Endometrial microvascular endothelial cells (primary cell): ENCODE data around the gene PLA2G2F. TPM values are rescaled to one million over a fixed set of nuclear protein-coding genes. Genes with fewer than 3 reads are reported as not detected.

Source experiments
- in situ Hi-C: cut with HindIII; loops from 2 replicates; pipeline ENCODE4 v1.10.0; 2017; ENCODE audit warnings: low sequenced_read_pairs, low pct_unique_long_range_greater_than_20kb; ENCODE audit errors: inconsistent ontology term
- total RNA-seq: library from RNA; depleted of rRNA; stranded (reverse); fragments of >200 nt; gene quantifications from one replicate; pipeline ENCODE4 v1.2.3, GENCODE V29; 2015; ENCODE audit errors: inconsistent ontology term

Gene PLA2G2F
- total RNA-seq, 1 donor from 2014 or later = not detected

GRCh38 chr1:20139776-20140612, 871 bp downstream of the PLA2G2F start:
- in situ Hi-C loops = no loop called here

GRCh38 chr1:20141001-20141400, 1.9 kb downstream of the PLA2G2F start:
- in situ Hi-C loops = no loop called here

DNA sequence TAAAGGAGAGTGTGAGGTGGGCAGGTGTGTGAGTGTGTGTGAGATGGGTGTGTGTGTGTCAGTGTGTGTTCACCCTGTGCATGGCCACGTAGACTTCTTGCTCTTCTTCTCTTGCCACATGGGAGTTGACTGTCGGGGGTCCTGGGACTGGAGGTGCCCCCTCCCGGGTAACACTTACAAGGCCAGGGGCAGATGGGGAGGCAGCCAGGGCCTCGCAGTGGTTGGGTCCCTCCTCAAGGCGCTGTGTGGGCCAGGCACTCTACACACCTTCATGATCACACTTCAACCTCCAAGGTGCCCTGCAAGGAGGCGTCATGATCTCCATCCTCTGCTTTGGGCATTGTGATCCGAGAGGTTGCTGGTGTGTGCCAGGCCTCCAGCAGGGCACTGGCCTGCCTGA, 2.3 kb downstream of the PLA2G2F start:
- in situ Hi-C loops = no loop called here

- in situ Hi-C loops = no loop called here
These were observed 3.0 kb downstream of the PLA2G2F start for GRCh38 chr1:20142001-20142710.

DNA sequence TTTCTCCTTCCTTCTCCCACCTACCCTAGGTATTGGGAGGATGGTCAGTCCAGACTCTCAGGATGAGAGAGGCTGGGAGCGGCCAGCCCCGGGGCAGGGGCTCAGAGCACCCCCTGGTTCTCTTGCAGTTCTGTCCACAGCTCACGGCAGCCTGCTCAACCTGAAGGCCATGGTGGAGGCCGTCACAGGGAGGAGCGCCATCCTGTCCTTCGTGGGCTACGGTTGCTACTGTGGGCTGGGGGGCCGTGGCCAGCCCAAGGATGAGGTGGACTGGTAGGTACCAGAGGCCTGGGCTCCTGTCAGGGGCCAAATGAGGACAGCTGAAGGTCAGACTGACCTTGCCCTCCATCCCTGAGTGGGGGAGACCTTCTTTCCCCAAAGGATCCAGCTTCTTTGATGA, 4.2 kb downstream of the PLA2G2F start:
- in situ Hi-C loops = no loop called here

DNA sequence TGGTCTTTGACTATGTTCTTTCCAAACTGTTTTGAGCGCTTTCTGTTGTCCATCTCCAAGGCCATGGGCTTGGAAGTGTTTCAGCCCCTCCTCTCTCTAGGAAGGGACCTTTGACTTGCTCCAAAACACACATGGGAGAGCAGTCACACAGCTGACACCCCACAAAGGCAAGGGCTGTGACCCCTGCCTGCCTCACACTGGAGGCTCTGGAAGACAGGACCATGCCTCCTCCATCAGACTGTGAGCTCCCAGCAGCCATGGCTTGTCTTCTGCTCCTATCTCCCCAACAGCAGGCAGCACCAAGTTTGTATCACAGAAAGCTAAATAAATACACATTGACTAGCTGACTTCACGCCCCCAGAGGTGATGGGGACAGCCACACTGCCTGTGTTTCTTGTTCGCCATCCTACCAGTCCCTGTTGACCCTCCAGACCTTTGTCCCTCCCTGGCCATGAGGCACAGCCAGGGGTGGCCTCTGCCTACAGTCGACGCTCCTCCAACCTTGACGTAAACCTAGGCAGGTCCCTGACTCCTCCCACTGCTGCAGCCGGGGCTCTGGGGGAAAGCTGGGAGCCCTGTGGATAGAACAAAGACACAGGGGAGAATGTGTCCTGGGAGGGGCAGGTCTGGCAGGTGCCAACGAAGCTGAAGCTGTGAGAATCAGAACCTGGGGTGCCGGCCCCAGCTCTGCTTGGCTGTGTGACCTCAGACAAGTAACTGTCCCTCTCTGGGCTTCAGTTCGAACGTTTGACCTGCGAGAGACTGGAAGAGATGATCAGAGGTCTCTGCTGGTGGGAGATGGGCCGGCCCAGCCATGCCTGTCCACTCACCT, 4.8 kb downstream of the PLA2G2F start:
- in situ Hi-C loops = no loop called here

GRCh38 chr1:20147846-20148570, 8.9 kb downstream of the PLA2G2F start:
- in situ Hi-C loops = no loop called here

- in situ Hi-C loops = no loop called here
These were observed 9.7 kb downstream of the PLA2G2F start for GRCh38 chr1:20148571-20149500.

DNA sequence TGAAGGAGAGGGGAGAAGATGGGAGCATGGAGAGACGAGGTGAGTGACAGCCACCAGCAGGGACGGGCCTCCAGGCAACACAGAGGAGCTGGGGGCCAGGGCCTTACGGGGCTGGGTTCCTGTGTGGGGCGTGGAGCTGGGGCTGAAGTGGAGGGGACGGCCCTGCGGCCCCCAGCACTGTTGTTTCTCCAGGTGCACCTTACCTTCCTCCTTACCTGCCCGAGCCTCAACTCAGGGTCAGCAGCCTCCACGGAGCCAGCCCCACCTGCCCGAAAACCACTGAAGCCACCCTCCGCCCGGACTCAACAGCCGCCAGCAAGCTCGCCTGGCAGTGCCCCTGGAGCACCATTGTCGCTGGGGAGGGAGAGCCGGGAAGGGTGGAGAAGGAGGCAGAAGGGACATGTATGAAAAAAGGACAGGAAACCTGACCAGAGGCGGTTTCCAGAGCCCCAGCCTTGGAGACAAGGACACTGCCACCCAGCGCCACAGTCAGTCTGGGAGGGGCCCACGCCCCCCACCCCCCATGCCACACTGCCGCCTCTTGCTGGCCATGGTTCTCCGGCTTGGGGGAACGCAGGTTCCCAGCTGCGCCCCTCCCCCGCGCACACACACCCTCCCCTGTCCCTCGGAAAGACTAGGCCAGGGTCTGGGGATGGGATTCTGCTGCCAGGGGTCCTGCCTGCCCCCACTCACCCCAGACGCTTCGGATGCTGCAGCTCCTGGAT, 10.6 kb downstream of the PLA2G2F start:
- in situ Hi-C loops = no loop called here

GRCh38 chr1:20150326-20150705, 11.2 kb downstream of the PLA2G2F start:
- in situ Hi-C loops = no loop called here

DNA sequence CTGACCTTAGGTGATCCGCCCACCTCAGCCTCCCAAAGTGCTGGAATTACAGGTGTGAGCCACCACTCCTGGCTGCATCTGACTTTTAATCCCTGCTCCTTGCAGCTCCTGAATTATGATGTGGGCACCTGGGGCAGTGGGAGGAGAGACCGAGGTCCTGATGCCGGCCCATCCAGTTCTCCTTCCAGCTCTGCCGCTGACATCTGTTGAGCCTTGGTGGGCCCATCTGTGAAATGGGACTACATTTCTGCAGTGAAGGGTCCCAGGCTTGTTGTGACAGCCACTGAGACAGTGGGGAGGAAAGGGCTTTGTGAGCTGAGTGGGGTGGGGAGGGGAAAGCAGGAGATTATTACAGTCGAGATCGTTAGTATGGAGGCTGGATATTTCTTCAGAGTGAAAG, 11.8 kb downstream of the PLA2G2F start:
- in situ Hi-C loops = no loop called here

GRCh38 chr1:20151906-20152598, 12.9 kb downstream of the PLA2G2F start:
- in situ Hi-C loops = no loop called here

DNA sequence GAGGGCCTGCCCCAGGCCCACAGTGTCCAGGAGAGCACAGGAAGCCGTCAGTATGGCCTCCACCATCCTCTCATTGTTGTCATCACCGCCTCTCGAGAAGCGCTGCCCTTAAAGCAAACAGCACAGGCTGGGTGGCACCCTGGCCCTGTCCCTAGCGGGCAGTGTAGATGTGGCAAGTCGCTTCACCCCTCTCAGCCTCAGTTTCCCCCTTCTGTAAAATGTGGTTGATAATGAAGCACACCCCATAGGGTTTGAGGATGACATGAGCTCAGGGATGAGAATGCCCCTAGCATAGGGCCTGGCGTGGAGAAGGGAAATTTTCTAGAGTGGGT, 13.4 kb downstream of the PLA2G2F start:
- in situ Hi-C loops = no loop called here

GRCh38 chr1:20153000-20153418, 13.9 kb downstream of the PLA2G2F start:
- in situ Hi-C loops = no loop called here

- in situ Hi-C loops = no loop called here
These were observed 15.2 kb downstream of the PLA2G2F start for GRCh38 chr1:20154301-20154831.

DNA sequence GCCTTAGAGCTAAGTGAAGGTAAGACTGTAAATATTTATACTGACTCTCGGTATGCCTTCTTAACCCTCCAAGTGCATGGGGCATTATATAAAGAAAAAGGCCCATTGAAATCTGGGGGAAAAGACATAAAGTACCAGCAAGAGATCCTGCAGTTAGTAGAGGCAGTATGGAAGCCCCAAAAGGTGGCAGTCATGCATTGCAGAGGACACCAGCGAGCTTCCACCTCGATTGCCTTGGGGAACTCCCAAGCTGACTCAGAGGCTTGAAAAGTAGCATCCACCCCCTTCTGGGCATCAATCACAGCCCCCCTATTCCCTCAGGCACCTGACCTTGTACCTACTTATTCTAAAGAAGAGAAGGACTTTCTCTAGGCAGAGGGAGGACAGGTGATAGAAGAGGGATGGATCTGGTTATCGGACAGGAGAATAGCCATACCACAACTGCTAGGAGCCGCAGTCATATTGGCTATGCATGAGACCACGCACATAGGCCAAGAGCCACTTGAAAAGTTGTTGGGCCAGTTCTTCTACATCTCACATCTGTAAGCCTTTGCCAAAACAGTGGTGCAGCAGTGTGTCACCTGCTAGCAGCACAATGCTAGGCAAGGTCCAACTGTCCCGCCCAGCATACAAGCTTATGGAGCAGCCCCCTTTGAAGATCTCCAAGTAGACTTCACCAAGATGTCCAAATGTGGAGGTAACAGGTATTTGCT, 19.4 kb downstream of the PLA2G2F start:
- in situ Hi-C loops = no loop called here
